BLaER1 (cell line): ENCODE data around the gene CDKN2D.

Experiments used
- H3K27ac ChIP-seq: shearing (Covaris generic); formaldehyde crosslinking; 2 replicates; pipeline ENCODE4 v1.8.1; 2022
- H3K27me3 ChIP-seq: shearing (Covaris generic); formaldehyde crosslinking; 2 replicates; pipeline ENCODE4 v1.8.1; 2022
- H3K36me3 ChIP-seq: shearing (Covaris generic); formaldehyde crosslinking; 2 replicates; pipeline ENCODE4 v1.8.1; 2022
- H3K4me1 ChIP-seq: shearing (Covaris generic); formaldehyde crosslinking; 2 replicates; pipeline ENCODE4 v1.8.1; 2022
- H3K4me2 ChIP-seq: shearing (Covaris generic); formaldehyde crosslinking; 2 replicates; pipeline ENCODE4 v1.8.1; 2022
- H3K4me3 ChIP-seq: shearing (Covaris generic); formaldehyde crosslinking; 2 replicates; pipeline ENCODE4 v1.8.1; 2022
- H3K9ac ChIP-seq: shearing (Covaris generic); formaldehyde crosslinking; 2 replicates; pipeline ENCODE4 v1.8.1; 2022
- H3K9me3 ChIP-seq: shearing (Covaris generic); formaldehyde crosslinking; 2 replicates; pipeline ENCODE4 v1.8.1; 2022
- H4K20me1 ChIP-seq: shearing (Covaris generic); formaldehyde crosslinking; 2 replicates; pipeline ENCODE4 v1.8.1; 2022
- Cebpa-rat ChIP-seq: shearing (Covaris generic); IDR thresholded peaks from 2 replicates; pipeline ENCODE4 v1.8.1; 2022

The CDKN2D gene

GRCh38 chr19:10566408-10566657 lies 2.4 kb downstream of the CDKN2D start:
- 0 out of 2 replicates have a peak, but pooled peaks cover 4% of the 10 kb centered on the region for H4K20me1 ChIP-seq
- H3K4me3 ChIP-seq, result peak overlapping the region; percentile 91
- no peaks in the 10 kb centered on the region for H3K27me3 ChIP-seq
- H3K9ac ChIP-seq, result peak overlapping the region; percentile 94
- peaks cover 40% of the 10 kb centered on the region for H3K36me3 ChIP-seq
- H3K9me3 ChIP-seq, result no peaks in the 10 kb centered on the region
- peak overlapping the region; percentile 99 for H3K4me2 ChIP-seq
- H3K27ac ChIP-seq, result peak overlapping the region; percentile 97
- peaks cover 65% of the 10 kb centered on the region for H3K4me1 ChIP-seq
- no peak for TF ChIP-seq Cebpa-rat

- H3K4me1 ChIP-seq, result peaks cover 64% of the 10 kb centered on the region
- peaks cover 45% of the 10 kb centered on the region for H3K36me3 ChIP-seq
- peak within 1 kb of the TSS; percentile 100 for H3K9ac ChIP-seq
- peak within 1 kb of the TSS; percentile 100 for H3K27ac ChIP-seq
- H3K9me3 ChIP-seq, result no peaks in the 10 kb centered on the region
- peak within 1 kb of the TSS; percentile 93 for H3K4me3 ChIP-seq
- TF ChIP-seq Cebpa-rat, result no peak
- H4K20me1 ChIP-seq, result 0 out of 2 replicates have a peak, but pooled peaks cover 4% of the 10 kb centered on the region
- H3K4me2 ChIP-seq, result peak within 1 kb of the TSS; percentile 99
- H3K27me3 ChIP-seq, result no peaks in the 10 kb centered on the region
Observed at GRCh38 chr19:10565567-10566407, 3.0 kb downstream of the CDKN2D start, which contains the start of gene KRI1. KRI1 (minus strand) TSS chr19:10566010; CDS start chr19:10565999, 11 bp downstream.

GRCh38 chr19:10565028-10565566 lies 3.7 kb downstream of the CDKN2D start:
- peak overlapping the region; percentile 100 for H3K27ac ChIP-seq
- H3K4me1 ChIP-seq, result peaks cover 62% of the 10 kb centered on the region
- H3K27me3 ChIP-seq, result no peaks in the 10 kb centered on the region

GRCh38 chr19:10562609-10563008 lies 6.2 kb downstream of the CDKN2D start:
- peak overlapping the region; percentile 22; the same call in 1 of the 2 replicates for H3K4me2 ChIP-seq
- H3K36me3 ChIP-seq, result peaks cover 77% of the 10 kb centered on the region
- H3K9me3 ChIP-seq, result no peaks in the 10 kb centered on the region
- peaks cover 58% of the 10 kb centered on the region for H3K4me1 ChIP-seq
- H3K4me3 ChIP-seq, result no peak overlapping the region
- peak overlapping the region; percentile 56 for H3K27ac ChIP-seq
- H3K9ac ChIP-seq, result peak overlapping the region; percentile 45; the same call in 1 of the 2 replicates
- no peaks in the 10 kb centered on the region for H3K27me3 ChIP-seq
- TF ChIP-seq Cebpa-rat, result no peak
- H4K20me1 ChIP-seq, result 0 out of 2 replicates have a peak, but pooled peaks cover 4% of the 10 kb centered on the region

More at GRCh38 chr19:10565028-10565566, 3.7 kb downstream of the CDKN2D start:
- no peak for TF ChIP-seq Cebpa-rat
- Histone ChIP-seq H4K20me1 (0 out of 2 replicates have a peak, but pooled peaks cover 4% of the 10 kb centered on the region), H3K4me3 (peak overlapping the region; percentile 93), H3K9me3 (no peaks in the 10 kb centered on the region), H3K36me3 (peaks cover 52% of the 10 kb centered on the region), H3K4me2 (peak overlapping the region; percentile 98), H3K9ac (peak overlapping the region; percentile 100)

- TF ChIP-seq Cebpa-rat, result no peak
- no peaks in the 10 kb centered on the region for H3K27me3 ChIP-seq
- no peak overlapping the region for H3K9ac ChIP-seq
- H3K36me3 ChIP-seq, result peaks cover 94% of the 10 kb centered on the region
- H3K9me3 ChIP-seq, result no peaks in the 10 kb centered on the region
- H3K4me1 ChIP-seq, result peaks cover 69% of the 10 kb centered on the region
- no peak overlapping the region for H3K4me3 ChIP-seq
- H4K20me1 ChIP-seq, result 0 out of 2 replicates have a peak, but pooled peaks cover 4% of the 10 kb centered on the region
- H3K4me2 ChIP-seq, result no peak overlapping the region
- H3K27ac ChIP-seq, result no peak overlapping the region
Observed at GRCh38 chr19:10560154-10560553, 8.6 kb downstream of the CDKN2D start.

GRCh38 chr19:10557603-10558197 lies 11.1 kb downstream of the CDKN2D start:
- H3K36me3 ChIP-seq, result peaks cover 92% of the 10 kb centered on the region

GRCh38 chr19:10555610-10555973 lies 13.2 kb downstream of the CDKN2D start:
- Histone ChIP-seq H3K9ac (peak overlapping the region; percentile 85; the same call in 1 of the 2 replicates), H3K27me3 (no peaks in the 10 kb centered on the region), H3K27ac (peak overlapping the region; percentile 99), H4K20me1 (no peaks in the 10 kb centered on the region), H3K4me1 (peaks cover 74% of the 10 kb centered on the region), H3K4me3 (0 out of 2 replicates have a peak overlapping the region, but pooled peaks have one; percentile 16), H3K36me3 (peaks cover 92% of the 10 kb centered on the region), H3K9me3 (no peaks in the 10 kb centered on the region), H3K4me2 (peak overlapping the region; percentile 86)
- no peak for TF ChIP-seq Cebpa-rat

More at GRCh38 chr19:10557603-10558197, 11.1 kb downstream of the CDKN2D start:
- Histone ChIP-seq H3K9me3 (no peaks in the 10 kb centered on the region), H3K9ac (peak overlapping the region; percentile 41; the same call in 1 of the 2 replicates), H3K4me1 (peaks cover 67% of the 10 kb centered on the region), H3K4me3 (no peak overlapping the region), H3K4me2 (0 out of 2 replicates have a peak overlapping the region, but pooled peaks have one; percentile 9), H4K20me1 (0 out of 2 replicates have a peak, but pooled peaks cover 2% of the 10 kb centered on the region), H3K27me3 (no peaks in the 10 kb centered on the region), H3K27ac (peak overlapping the region; percentile 65)
- no peak for TF ChIP-seq Cebpa-rat

GRCh38 chr19:10554760-10555609 lies 13.8 kb downstream of the CDKN2D start:
- Histone ChIP-seq H3K36me3 (peaks cover 92% of the 10 kb centered on the region), H3K27ac (peak overlapping the region; percentile 99), H3K9ac (peak overlapping the region; percentile 85), H4K20me1 (no peaks in the 10 kb centered on the region), H3K4me3 (peak overlapping the region; percentile 16; the same call in 1 of the 2 replicates), H3K4me2 (peak overlapping the region; percentile 86), H3K27me3 (no peaks in the 10 kb centered on the region), H3K9me3 (no peaks in the 10 kb centered on the region), H3K4me1 (peaks cover 77% of the 10 kb centered on the region)
- no peak for TF ChIP-seq Cebpa-rat

- H3K36me3 ChIP-seq, result peaks cover 92% of the 10 kb centered on the region
Observed at GRCh38 chr19:10553943-10554381, 14.8 kb downstream of the CDKN2D start.

More at GRCh38 chr19:10553943-10554381, 14.8 kb downstream of the CDKN2D start:
- Histone ChIP-seq H3K4me2 (peak overlapping the region; percentile 86), H3K27me3 (no peaks in the 10 kb centered on the region), H3K4me1 (peaks cover 79% of the 10 kb centered on the region), H3K27ac (peak overlapping the region; percentile 99), H3K4me3 (peak overlapping the region; percentile 16), H3K9ac (peak overlapping the region; percentile 85), H3K9me3 (no peaks in the 10 kb centered on the region), H4K20me1 (0 out of 2 replicates have a peak, but pooled peaks cover under 1% of the 10 kb centered on the region)
- TF ChIP-seq Cebpa-rat, result no peak
